ENCODE data around the gene CTAGE6. TPM values are rescaled to one million over a fixed set of nuclear protein-coding genes. Genes with fewer than 3 reads are reported as not detected.
"Not testable (repeated sequence)": the region's sequence is repeated elsewhere in the genome, so short reads cannot be mapped to it uniquely, and the experiment has no call there.

The CTAGE6 gene
- total RNA-seq, 2 donors from 2014 or later = 0.26 TPM; not detected in 1

DNA sequence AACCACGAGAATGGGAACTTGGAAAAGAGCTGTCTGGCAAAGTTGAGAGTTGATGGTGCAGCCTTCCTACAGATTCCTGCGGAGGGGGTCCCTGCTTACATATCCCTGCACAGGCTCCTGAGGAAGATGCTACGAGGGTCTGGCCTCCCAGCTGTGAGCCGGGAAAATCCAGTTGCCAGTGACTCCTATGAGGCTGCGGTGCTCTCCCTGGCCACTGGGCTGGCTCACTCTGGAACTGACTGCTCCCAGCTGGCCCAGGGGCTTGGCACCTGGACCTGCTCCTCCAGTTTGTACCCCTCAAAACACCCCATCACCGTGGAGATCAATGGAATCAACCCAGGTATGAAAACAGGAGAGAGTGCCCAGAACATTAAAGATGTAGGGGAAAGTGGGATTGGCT, 37.2 kb downstream of the CTAGE6 start:
- whole genome bisulfite sequencing, 2 donors = no CpG with 5 or more reads among the region's 6 CpGs
- H3K27ac ChIP-seq; intact Hi-C loops (cut with DNase I); H3K36me3 ChIP-seq (replicated peaks in 1 of 2; ENCODE audit: insufficient read depth in 1 of 2, low read depth in 2 of 2); ATAC-seq; H3K27me3 ChIP-seq; H3K4me3 ChIP-seq; H3K9me3 ChIP-seq; DNase-seq; H3K4me1 ChIP-seq: not testable (repeated sequence)

DNA sequence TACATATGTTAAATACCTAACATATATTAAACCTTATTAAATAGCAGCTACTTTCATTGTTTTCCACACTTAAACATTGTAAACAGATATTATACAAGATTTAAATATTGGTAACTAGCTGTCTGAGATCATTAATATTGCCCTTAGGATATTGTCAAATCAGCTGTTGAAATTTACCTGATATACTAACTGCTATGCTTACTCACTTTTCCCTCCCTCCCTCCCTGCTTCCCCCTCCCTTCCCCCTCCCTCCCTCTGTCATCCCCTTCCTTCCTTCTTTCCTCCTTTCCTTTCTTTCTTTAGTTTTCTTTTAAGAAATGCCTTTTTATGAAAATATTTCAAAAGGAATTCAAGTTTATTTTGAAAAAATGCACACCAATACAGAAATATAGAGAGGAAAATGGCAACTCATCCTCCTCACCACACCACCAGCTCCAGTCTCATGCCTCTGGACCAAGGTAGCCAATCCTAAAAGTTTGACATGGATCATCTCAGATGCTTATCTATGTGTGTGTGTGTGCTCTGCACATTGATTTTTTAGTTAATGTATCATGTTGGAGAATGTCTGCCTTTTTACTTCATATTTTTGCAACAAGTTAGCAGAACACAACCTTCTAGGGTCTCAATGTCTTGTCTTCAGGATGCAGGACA, 41.8 kb downstream of the CTAGE6 start:
- DNase-seq; H3K4me1 ChIP-seq; H3K4me3 ChIP-seq; H3K27ac ChIP-seq; H3K27me3 ChIP-seq; intact Hi-C loops (cut with DNase I); H3K9me3 ChIP-seq; H3K36me3 ChIP-seq (replicated peaks in 1 of 2; ENCODE audit: insufficient read depth in 1 of 2, low read depth in 2 of 2); ATAC-seq: not testable (repeated sequence)

DNA sequence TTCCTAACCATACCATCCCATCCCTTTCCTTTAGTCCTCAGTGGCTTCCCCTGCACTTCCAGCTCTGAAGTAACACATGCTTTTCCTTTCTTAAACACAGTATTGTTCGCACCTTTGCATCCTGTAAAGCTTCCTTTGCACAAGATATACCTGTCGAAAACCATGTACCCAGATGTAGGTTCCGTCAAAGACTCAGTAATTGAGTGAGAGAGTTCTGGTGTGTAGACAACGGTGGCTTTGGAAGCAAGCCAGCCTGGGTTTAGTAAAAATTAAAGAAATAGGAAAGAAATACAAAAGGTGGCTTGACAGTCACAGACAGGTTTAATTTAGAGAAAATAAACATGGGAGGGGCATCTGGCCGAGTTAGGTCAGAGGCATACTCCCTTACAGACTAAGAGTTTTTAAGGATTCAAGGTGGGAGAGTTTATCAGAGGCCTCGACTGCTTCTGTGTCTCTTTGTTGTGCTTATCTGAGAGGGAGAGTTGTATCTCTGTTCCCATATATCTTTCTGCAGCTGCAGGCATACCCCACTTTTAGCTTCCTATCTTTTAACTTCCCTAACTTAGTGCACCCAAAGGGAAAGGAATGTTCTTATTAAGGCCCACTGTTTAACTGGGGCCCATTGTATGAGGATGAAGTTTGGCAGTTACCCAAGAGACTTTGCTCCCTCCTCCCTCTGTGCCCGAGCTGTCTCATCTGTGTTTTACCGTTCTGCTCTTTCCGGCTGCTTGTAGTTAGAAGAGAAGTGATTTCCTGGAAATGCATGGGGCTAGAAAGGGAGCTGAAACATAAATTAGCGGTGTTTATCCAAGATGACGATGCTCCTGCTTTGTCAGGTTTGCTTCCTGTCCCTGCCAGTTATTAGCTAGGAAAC, 42.7 kb downstream of the CTAGE6 start:
- H3K27me3 ChIP-seq; H3K27ac ChIP-seq; DNase-seq; H3K9me3 ChIP-seq; H3K36me3 ChIP-seq (replicated peaks in 1 of 2; ENCODE audit: insufficient read depth in 1 of 2, low read depth in 2 of 2); intact Hi-C loops (cut with DNase I); H3K4me3 ChIP-seq; H3K4me1 ChIP-seq: not testable (repeated sequence)
- peak; percentile 33 for ATAC-seq
- WGBS, 2 donors = no CpG with 5 or more reads among the region's 11 CpGs

DNA sequence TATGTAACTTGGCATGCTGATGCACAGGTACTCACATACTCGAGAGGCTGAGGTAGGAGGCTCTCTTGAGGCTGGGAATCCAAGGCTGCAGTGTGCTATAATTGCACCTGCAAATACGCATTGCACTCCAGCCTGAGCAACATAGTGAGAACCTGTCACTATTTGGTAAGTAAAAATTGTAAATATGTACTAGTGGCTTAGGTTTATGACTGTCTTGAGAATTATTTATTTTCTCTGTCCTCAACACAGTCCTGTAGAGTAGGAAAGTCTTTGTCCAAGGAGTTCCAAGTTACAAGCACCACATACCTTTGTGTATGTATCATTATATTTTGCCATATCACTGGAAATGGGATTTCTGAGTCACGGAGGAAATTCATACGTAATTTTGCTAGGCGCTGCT, 45.1 kb downstream of the CTAGE6 start:
- intact Hi-C loops (cut with DNase I); H3K4me1 ChIP-seq; H3K9me3 ChIP-seq; H3K4me3 ChIP-seq; ATAC-seq; H3K27ac ChIP-seq; H3K27me3 ChIP-seq; H3K36me3 ChIP-seq (replicated peaks in 1 of 2; ENCODE audit: insufficient read depth in 1 of 2, low read depth in 2 of 2); DNase-seq: not testable (repeated sequence)
- 61% methylated on average over 2 of the region's 5 CpGs; no CpG with 5 or more reads in 1 of the 2 donors for WGBS, 2 donors

DNA sequence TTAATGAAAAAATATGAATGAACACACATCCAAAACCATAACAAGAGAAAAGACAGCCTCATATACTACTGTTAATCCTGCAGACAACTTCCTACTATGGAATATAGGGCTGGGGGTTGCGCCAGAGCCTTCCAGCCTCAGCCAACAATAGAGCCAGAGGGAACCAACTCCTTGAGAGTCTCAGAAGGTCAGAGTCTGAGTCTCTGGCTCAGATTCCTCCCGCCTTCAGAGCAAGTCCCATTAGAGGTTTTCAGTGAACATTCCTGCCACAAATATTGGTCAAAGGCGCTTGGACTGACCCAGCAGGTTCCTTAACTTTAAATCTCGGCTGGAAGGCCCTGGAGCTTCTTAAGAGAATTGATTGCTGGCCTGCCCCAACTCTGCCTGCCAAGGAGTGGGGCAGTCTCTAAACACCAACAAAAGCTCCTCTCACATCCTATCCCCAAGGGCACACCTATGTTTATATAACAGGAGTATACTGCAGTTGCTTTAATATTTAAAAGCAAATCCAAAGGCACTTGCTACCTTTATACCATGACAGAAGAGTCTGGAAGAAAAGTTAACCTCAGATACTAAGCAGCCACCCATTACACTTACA, 45.7 kb downstream of the CTAGE6 start:
- H3K4me1 ChIP-seq; H3K27me3 ChIP-seq; H3K36me3 ChIP-seq (replicated peaks in 1 of 2; ENCODE audit: insufficient read depth in 1 of 2, low read depth in 2 of 2); H3K9me3 ChIP-seq; DNase-seq; H3K4me3 ChIP-seq; ATAC-seq; H3K27ac ChIP-seq; intact Hi-C loops (cut with DNase I): not testable (repeated sequence)
- WGBS, 2 donors = 100% methylated on average over 1 of the region's 4 CpGs; no CpG with 5 or more reads in 1 of the 2 donors

DNA sequence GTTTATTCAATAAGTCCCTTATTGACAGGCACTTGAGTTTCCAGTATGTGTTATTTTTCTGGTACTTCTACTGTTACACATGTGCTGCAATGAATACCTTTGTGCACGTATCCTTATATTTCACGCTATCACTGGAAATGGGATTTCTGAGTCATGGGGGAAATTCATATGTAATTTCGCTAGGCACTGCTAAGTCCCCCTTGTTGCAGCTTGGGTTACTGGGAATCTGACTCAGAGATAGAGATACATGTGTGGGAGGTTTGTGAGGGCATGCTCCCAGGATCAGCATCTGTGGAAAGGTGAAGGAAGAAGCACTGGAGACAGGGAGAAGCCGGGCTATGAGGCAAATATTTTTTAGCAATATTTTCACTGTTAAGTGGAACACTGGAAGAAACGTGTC, 47.6 kb downstream of the CTAGE6 start:
- intact Hi-C loops (cut with DNase I); H3K27me3 ChIP-seq; DNase-seq; ATAC-seq; H3K36me3 ChIP-seq (replicated peaks in 1 of 2; ENCODE audit: insufficient read depth in 1 of 2, low read depth in 2 of 2); H3K9me3 ChIP-seq; H3K27ac ChIP-seq; H3K4me1 ChIP-seq; H3K4me3 ChIP-seq: not testable (repeated sequence)
- WGBS, 2 donors = no CpG with 5 or more reads among the region's 5 CpGs

Small RNA genes within 50 kb of the gene (small RNA-seq; reads per million reads assigned to genes)
- not detected for gene RNU6-267P

Other genes with a start within 250 kb of the CTAGE6 start
- 1 to 10 TPM in 1 of 2 donors, not detected in 1; 2.0 TPM for gene CTAGE15, start 185.9 kb downstream of the CTAGE6 start, total RNA-seq
- gene TCAF2, start 136.7 kb downstream of the CTAGE6 start, total RNA-seq = 1 to 10 TPM in 1 of 2 donors, under 1 TPM in 1; 0.66 to 3.4 TPM
- 10 to 100 TPM; 15.8 to 21.0 TPM for gene TCAF1, start 144.5 kb upstream of the CTAGE6 start, total RNA-seq
- gene OR2F2, start 177.5 kb upstream of the CTAGE6 start, total RNA-seq = not detected
- not detected for gene OR2F1, start 197.1 kb upstream of the CTAGE6 start, total RNA-seq
- gene OR6B1, start 242.6 kb upstream of the CTAGE6 start, total RNA-seq = not detected

All from body of pancreas (tissue), 4 donors.